AG08395 (cell line): ENCODE measurements around the gene PUSL1.

ENCODE experiments used
- DNase-seq: peaks from one replicate; pipeline ENCODE4 v3.0.0; 2012; ENCODE audit warnings: mixed read lengths, low spot score

Gene PUSL1

DNA sequence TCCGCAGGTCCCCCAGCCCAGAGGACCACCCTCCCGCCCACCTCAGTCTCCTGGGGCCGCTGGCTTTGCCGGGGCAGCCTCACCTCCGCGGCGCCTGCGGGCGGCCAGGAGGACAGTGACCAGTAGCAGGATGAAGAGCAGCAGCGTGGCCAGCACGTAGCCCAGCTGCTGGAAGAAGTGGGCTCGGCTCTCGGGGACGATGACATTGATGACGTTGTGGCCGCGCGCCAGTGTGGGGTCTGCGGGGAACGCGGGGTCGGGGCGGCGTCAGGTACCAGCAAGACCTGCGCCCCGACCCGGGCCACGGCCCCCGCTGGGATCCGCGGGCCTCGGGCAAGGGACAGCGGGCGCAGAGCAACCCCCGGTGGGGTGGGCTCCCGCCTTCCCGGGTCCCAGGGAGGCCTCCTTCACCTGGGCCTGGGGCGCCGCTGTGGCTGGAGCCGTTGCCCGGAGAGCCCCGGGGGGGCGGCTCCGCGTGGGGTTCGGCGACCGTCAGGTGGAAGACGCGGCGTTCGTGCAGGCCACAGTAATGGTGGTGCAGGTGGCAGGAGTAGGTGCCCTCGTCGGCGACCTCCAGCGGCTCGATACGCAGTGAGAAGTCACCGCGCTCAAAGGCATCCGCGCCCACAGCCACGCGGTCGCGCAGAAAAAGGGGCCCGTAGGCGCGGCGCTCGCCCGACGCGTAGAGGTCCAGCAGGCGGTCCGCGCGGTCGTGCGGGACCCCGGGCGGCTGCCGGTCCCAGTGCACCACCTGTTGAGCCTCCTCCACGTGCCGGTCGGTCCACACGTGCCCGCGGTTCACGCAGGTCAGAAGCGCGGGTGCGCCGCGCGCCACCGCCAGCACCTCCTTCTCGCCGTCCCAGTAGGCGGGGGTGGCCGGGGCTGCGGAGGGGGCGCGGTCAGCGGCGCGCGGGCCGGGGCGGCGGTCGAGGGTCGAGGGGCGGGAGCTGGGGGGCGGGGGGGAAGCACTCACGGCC is 46.2 kb downstream of the PUSL1 start:
- no peak for DNase-seq

- DNase-seq, result no peak
Measured at GRCh38 chr1:1355416-1355815, 47.0 kb downstream of the PUSL1 start.

DNA sequence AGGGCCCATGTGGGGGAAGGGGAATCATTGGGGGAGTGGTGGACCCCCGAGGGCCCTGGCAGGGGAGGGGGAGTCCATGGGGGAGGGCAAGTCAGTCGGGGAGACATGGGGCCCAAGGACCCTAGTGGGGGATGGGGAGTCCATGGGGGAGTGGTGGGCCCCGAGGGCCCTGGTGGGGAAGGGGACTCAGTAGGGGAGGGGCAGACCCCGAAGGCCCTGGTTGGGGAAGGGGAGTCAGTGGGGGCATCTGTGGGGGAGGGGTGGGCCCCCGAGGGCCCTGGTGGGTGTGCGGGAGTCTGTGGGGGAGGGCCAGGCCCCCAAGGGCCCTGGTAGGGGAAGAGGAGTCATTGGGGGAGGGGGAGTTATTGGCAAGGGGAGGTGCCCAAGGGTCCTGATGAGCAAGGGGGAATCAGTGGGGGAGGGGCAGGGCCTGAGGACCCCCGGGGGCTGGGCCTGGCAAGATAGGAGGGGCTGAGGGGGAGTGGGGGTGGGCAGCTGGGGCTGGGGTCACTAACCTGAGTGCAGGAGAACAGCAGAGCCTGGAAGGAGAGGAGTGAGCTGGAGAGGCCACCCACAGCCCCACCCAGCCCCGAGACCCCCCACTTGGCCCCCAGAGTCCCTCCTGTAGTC is 47.9 kb downstream of the PUSL1 start:
- no peak for DNase-seq

- DNase-seq, result no peak
Measured at GRCh38 chr1:1356796-1357401, 48.5 kb downstream of the PUSL1 start.

GRCh38 chr1:1357871-1358432 is 49.6 kb downstream of the PUSL1 start:
- peak; percentile 24 for DNase-seq

DNA sequence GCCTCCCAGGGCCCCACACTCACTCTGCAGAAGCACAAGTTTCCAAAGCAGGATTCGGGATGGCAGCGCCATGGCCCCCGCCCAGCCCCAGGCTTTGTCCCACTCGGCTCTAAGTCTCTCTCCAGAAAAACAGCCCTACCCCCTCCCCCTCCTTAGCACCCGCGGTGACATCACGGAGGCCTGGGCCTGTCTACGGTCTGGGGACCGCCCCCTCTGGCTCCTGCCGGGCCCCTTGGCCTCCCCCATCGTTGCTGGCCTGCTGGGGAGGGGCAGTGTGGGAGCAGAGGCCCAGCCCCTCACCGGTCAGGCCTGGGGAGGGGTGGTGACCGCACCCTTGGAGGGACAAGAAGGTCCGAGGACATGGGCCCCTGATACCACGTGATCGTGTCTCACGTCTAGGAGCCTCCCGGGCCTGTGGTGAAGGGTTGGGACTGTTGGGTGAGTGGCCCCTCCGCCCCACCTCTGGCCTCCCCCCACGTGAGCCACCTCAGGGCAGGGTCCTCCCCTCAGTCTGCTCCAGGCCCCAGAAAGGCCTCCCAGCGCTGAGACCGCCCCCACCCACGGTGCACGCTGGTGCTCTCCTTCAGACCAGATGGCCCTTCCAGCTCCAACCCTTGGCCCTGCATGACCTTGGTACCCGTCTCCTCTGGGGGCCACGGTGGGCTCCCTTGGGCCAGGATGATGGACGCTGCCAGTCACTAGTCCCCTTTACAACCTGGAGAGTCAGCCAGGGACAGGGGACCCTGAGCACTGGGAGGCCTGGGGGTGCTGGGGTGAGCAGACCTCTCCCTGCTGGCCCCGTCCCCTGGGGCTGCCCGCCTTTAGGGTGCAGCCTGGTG is 50.3 kb downstream of the PUSL1 start, which contains the start of gene MXRA8:
MXRA8 (minus strand) TSS at position 123 of the 839 bp plus-strand sequence; CDS start at position 72, 51 bp downstream.
- peak; percentile 92 for DNase-seq

DNA sequence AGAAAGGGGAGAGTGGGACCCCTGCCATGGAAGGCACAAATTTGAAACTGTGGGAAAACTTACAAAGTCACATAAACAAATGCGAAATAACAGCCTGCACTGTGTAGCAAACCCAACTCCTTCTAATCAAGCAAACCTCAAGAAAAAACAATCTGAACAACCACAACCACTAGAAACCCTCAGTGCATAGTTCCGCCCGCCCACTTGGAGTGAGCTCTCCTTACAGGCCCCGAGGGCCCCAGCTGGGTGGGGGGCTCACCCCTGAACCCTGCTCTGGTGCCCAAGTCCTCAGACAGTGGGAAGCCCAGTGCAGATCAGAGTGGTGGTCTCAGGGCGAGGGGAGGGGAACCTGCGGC is 50.9 kb downstream of the PUSL1 start:
- DNase-seq, result peak; percentile 53

DNA sequence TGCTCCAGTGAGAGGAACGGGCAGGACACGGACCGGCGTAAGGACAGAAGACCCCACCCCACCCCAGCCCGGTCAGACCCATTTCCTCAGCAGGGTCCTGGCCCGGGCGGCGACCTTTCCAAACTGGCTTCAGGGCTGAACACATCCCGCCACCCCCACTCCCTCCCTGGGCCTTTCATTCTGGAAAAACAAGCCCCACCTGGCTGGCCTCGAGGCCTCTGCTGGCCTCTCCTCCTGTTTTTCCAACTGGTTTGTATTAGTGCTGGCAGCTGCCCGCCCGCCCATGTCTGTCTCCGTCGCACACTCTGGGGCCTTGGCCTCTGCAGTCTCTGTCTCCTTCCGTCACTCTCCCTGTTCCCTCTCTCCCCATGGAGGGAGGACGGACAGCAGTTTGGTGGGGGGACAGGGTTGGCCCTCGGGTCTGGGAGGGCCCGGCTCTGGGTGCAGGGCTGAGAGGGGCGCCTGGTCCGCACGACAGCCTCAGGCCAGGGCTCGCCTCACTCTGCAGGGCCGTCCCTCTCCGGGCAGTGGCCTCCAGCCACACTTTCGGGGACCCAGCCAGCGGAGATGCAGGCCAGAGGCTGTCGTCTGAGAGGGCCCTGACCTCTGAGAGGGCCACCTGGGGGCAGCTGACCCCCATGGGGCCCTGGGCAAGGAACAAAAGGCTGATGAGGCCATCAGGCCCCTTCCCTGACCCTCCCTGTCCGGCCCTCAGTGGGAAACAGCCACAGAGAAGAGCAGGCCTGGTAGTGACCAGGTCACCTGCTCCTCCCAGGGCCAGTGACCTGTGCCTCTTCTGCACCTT is 51.5 kb downstream of the PUSL1 start:
- DNase-seq, result peak; percentile 66

DNA sequence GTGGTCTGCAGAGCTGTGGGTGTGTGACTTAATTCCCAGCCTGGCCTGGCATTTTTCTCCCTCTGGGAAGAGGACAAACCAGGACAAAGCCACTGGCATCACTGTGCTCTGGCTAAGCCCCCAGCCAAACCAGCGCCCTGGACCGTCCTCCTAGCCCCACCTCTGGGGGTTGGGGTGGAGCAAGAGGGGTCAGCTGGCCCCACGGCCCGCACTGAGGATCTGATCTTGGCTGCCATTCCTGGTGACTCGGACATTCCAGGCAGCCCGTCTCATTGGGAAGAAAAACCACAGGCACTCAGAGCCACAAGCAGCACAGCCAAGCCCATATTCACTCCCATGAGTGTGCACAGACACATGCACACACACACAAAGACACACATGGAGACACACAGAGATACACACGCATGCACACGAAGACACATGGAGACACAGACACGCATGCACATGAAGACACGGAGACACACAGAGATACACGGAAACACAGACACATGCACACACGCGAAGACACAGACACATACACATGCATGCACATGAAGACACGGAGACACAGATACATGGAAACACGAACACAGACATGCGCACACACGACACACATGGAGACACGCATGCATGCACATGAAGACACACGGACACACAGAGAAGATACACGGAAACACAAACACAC is 52.2 kb downstream of the PUSL1 start:
- peak; percentile 96 for DNase-seq
